ENCODE measurements around the gene DOCK6.

DNA sequence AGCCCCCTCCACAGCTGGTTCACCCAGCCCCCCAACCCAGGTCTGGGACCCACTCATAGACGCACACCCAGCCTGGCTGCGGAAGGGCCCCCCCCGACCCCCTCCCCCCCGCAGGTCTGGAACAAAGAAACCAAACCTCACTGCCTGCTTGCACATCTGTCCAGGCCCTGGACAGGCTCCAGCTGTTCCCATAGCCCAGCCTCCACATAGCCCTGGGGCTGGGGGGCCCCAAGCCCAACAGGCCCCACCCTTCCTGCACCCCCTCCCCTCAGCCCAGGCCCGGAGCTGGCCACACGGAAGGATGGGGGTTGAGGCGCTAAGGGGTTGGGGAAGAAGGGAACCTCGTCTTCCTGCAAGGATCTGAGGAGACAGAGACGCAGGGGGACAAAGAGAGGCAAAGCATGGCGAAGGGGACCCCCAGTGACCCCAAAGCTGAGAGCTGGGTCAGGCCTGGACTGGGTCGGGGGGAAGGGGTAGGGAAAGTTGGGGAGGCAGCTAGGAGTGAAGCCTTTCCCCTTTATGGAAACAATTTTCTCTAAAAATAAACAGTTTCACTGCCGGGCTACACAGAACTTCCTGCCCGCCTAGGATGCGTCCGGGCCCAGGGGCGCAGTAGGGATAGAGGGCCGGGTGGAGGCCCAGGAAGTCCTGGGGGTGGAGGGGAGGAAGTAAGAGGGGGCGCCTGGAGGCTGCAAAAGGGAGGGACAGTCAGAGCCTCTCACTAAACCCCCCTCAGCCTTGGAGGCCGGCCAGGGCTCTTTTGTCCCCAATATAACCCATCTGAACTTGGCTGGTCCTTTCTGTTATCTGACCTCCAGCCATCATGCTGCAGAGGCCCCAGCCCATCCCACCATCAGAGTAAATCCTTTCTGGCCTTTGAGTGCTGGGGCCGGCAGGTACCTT, 67.4 kb downstream of the DOCK6 start:
- TF ChIP-seq, protein P1, sequence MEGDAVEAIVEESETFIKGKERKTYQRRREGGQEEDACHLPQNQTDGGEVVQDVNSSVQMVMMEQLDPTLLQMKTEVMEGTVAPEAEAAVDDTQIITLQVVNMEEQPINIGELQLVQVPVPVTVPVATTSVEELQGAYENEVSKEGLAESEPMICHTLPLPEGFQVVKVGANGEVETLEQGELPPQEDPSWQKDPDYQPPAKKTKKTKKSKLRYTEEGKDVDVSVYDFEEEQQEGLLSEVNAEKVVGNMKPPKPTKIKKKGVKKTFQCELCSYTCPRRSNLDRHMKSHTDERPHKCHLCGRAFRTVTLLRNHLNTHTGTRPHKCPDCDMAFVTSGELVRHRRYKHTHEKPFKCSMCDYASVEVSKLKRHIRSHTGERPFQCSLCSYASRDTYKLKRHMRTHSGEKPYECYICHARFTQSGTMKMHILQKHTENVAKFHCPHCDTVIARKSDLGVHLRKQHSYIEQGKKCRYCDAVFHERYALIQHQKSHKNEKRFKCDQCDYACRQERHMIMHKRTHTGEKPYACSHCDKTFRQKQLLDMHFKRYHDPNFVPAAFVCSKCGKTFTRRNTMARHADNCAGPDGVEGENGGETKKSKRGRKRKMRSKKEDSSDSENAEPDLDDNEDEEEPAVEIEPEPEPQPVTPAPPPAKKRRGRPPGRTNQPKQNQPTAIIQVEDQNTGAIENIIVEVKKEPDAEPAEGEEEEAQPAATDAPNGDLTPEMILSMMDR (IDR thresholded peaks at IDR 0.05) = no peak
- TF ChIP-seq EP300 (IDR thresholded peaks at IDR 0.05) = no peak

All from sigmoid colon (tissue), 4 donors.